ENCODE results near the gene FMO2.

DNA sequence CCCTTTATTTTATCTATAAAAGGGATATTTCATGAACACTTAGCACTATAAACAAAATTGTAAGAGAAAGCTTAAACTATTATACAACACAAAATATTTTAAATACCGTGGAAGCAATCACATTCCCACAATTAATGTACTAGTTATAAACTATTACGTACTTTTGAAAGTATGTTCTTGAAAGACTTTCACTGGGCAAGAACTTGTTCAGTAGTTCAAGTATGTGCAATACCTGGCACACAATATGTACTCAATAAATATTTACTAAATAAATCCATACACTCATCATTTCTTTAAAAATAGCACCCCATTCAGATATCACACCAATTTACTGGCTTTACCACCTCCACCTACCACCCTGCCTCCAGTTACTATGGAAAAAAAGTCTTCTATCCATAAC is 12.6 kb upstream of the FMO2 start:
- no peak for TF ChIP-seq ZNF274 (IDR thresholded peaks at IDR 0.05; ENCODE audit: low read depth, low read length)
- no peak for TF ChIP-seq YY1 (IDR thresholded peaks at IDR 0.05; ENCODE audit: insufficient read depth, insufficient read length)
- TF ChIP-seq SUZ12 (IDR thresholded peaks at IDR 0.05; ENCODE audit: extremely low read depth, insufficient read depth, insufficient read length): no peak
